ENCODE results near the gene NOXA1. TPM values are rescaled to one million over a fixed set of nuclear protein-coding genes. Genes with fewer than 3 reads are reported as not detected.
"Not testable (repeated sequence)": the region's sequence is repeated elsewhere in the genome, so short reads cannot be mapped to it uniquely, and the experiment has no call there.

NOXA1 gene
- total RNA-seq, 2 donors from 2014 or later: 2.0 to 2.7 TPM

DNA sequence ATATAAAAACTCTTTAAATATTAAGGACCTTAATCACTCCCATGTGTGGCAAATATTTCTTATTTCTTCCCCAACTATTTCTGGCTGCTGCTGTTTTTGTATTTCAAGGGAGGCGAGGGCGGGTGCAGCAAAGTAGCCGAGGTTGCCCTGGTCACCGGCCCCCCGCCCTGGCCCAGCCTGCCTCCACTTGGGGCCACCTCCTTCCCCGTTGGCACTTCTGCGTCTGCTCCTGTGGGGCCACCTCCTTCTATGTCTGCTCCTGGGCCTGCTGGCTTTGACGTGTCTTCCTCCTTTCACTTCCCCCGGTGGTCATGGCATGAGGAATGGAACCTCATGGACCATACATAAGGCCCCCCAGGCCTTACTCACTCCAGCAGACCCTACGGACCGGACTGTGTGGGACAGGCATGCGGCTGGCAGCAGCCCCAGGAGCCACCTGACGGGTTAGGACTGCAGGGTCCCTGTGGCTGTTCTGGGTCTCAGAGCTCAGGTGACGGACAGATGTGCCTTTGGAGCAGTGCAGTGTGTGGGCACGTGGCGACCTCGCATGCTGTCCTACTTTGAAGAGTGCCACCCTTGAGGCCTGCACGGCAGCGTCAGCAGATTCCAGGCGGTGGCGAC lies 23.8 kb downstream of the NOXA1 start:
- DNase-seq (ENCODE audit: low spot score): peak; percentile 77
- intact Hi-C loops (cut with DNase I): loop anchor here in 1 of 2 donors (1.0 to 5.0 kb wide), 2 partner anchors 39 to 395 kb away; partner anchors contain the start of gene ENTPD2

DNA sequence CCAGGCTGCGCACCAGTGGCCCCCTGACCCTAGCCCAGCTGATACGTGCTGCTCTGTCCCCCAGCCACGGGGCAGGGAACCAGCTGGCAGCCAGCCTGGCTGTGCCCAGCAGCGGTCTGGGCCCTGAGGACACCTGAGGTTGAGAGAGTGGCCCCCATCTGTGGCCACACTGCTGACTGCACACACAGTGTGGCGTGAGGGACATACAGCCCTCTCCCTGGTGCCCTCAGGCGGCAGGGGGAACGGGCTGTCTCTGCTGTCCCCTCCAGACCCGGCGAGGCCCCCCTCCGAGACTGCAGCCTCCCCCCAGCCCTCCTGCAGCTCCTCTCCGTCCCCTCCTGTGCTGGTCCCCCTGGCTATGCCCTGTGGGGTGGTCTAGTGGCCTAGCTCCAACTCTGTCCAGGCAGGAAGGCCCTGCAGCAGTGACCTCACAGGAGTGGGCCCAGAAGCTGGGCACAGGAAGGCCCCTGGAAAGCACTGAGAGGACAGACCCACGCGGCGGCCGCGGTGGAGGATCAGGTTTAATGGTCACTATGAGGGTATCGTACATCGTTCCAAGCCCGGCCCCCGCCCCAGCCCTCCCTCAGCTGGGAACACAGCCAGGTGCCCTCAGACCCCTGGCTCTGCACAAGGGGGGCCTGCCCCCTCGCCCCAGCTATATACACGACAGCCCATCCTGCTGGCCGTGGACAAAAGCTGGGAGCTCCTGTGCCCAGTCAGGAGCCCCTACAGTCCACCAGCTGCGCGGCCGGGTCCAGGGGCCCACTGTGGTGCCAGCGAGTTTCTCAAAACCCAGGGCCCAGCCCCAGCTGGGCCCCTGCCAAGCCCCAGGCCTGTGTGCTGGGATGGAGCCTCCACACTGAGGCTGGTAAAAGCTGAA lies 24.8 kb downstream of the NOXA1 start:
- DNase-seq (ENCODE audit: low spot score): peak; percentile 82

DNA sequence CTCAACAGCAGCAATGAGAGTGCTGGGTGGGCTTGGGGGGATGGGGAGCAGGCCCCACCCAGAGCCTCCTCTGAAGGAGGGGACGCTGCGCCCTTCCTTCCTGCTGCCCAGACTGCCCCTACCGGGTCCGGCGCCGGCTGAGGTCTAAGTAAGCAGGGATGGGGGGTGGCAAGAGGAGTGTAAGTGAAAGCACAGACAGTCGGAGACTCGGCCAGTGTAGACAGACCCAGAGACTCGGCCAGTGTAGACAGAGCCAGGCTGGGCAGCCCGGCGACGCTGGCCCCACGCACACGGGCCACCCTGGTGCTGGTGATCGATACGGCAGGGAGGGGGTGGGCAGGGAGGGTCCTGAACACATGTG lies 25.4 kb downstream of the NOXA1 start:
- DNase-seq (ENCODE audit: low spot score): peak; percentile 74
- intact Hi-C loops (cut with DNase I): loop anchor here in 1 of 2 donors (5.0 kb wide), 1 partner anchor 396 kb away; the partner anchor contains the start of gene ENTPD2

More for the DNA sequence above, 24.8 kb downstream of the NOXA1 start:
- intact Hi-C loops (cut with DNase I): loop anchor here in 1 of 2 donors (5.0 kb wide), 1 partner anchor 396 kb away; the partner anchor contains the start of gene ENTPD2

DNA sequence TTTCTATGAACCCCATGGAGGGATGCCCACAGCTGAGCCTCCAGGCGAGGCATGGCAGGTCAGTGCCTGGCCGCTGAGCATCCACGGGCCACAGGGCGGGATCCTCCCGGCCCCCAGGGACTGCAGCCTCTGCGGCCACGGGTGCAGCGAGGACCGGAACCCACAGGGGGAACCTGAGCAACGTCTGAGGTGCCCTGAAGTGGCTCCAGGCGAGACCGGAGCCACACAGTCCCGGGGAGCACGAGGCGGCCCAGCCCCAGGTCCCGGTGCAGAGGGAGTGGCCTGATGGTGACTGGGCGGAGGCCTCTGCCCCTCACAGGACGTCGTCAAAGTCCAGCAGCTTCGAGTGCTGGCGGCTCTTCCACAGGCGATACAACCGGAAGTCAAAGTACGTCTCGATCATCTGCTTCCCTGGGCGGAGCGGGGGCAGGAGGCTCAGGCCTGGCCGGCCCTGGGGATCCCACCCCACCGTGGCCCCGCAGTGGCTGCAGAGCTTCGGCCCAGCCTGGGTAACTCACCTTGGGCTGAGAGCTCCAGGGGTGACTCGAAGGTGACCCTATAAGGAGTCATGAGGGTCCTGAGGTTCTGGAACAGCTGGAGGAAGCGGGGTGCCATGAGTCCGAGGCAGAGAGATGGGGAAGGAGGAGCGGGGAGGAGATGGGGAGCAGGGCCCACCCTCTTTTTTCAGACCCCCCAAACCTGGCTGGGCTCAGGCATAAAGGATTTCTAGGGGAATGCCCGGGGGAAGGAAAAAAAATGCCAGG lies 26.1 kb downstream of the NOXA1 start:
- peak; percentile 71 for DNase-seq (ENCODE audit: low spot score)
- intact Hi-C loops (cut with DNase I): loop anchor here in 1 of 2 donors (5.0 kb wide), 1 partner anchor 397 kb away; the partner anchor contains the start of gene ENTPD2

DNA sequence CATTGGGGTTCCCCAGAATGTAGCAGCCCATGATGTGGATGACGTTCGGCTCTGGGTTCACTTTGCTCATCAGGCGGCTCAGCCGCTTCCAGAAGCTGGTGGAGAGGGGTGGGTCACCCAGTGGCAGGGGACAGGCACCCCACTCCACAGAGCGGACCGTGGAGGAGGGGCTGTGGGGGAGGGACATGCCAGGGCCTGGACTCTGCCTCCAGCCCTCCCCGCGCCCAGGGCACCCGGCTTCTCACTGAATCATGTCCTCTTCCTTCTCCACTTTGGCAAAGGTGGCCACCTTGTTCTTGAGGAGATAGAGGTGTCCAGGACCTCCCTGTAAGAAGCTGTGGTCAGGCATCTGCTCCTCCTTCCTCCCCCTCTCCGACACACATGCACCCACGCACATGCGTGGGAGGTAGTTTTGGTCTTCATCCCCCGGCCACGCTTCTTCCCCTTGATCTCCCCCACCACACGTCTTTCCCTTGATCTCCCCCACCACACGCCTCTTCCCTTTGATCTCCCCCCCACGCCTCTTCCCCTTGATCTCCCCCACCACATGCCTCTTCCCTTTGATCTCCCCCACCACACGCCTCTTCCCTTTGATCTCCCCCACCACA lies 26.8 kb downstream of the NOXA1 start:
- DNase-seq (ENCODE audit: low spot score): peak; percentile 64
- intact Hi-C loops (cut with DNase I): loop anchor here in 1 of 2 donors (5.0 kb wide), 1 partner anchor 398 kb away; the partner anchor contains the start of gene ENTPD2

DNA sequence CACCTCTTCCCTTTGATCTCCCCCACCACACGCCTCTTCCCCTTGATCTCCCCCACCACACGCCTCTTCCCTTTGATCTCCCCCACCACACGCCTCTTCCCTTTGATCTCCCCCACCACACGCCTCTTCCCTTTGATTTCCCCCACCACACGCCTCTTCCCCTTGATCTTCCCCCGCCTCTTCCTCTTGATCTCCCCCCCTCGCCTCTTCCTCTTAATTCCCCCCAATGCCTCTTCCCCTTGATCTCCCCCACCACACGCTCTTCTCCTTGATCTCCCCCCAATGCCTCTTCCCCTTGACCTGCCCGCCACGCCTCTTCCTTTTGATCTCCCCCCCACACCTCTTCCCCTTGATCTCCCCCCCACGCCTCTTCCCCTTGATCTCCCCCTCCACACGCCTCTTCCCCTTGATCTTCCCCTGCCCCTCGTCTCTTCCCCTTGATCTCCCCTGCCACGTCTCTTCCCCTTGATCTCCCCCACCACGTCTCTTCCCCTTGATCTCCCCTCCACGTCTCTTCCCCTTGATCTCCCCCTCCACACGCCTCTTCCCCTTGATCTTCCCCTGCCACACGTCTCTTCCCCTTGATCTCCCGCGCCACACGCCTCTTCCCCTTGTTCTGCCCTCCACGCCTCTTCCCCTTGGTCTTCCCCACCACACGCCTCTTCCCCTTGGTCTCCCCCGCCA lies 27.5 kb downstream of the NOXA1 start:
- intact Hi-C loops (cut with DNase I): not testable (repeated sequence)

DNA sequence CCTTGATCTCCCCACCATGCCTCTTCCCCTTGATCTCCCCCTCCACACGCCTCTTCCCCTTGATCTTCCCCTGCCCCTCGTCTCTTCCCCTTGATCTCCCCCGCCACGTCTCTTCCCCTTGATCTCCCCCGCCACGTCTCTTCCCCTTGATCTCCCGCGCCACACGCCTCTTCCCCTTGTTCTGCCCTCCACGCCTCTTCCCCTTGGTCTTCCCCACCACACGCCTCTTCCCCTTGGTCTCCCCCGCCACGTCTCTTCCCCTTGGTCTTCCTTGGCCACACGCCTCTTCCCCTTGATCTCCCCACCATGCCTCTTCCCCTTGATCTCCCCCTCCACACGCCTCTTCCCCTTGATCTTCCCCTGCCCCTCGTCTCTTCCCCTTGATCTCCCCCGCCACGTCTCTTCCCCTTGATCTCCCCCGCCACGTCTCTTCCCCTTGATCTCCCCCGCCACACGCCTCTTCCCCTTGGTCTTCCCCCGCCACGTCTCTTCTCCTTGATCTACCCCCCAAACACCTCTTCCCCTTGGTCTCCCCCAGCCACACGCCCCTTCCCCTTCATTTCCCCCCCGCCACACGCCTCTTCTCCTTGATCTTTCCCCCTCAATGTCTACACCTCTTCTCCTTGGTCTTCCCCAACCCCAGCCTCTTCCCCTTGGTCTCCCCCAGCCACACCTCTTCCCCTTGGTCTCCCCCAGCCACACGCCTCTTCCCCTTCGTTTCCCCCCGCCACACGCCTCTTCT lies 28.2 kb downstream of the NOXA1 start:
- peak; percentile 42 for DNase-seq (ENCODE audit: low spot score)
- intact Hi-C loops (cut with DNase I): not testable (repeated sequence)

More for the DNA sequence above, 27.5 kb downstream of the NOXA1 start:
- DNase-seq (ENCODE audit: low spot score): not testable (repeated sequence)

DNA sequence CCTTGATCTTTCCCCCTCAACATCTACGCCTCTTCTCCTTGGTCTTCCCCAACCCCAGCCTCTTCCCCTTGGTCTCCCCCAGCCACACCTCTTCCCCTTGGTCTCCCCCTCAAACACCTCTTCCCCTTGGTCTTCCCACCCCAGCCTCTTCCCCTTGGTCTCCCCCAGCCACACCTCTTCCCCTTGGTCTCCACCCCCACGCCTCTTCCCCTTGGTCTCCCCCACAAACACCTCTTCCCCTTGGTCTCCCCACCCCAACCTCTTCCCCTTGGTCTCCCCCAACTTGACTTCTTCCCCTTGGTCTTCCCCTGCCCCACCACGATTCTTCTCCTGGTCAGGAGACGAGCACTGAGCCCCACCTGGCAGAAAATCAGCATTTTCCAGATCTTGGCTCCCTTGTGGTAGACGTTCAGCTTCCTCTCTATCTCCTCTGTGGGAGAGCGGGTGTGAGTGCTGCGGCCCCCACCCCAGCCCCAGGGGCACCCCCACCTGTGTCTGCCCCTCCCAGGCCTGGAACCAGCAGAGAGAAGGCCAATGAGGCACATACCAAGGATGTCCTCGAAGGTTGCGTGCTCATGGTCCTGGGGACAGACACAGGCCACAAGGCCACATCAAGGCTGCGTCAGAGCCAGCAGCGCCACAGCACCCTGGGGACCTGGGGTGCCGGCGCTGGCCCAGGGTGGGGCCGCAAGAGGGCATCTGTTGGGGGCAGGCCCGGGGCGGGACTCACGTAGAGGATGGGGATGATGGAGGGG lies 29.0 kb downstream of the NOXA1 start:
- intact Hi-C loops (cut with DNase I): no loop called here
- peak; percentile 75 for DNase-seq (ENCODE audit: low spot score)

DNA sequence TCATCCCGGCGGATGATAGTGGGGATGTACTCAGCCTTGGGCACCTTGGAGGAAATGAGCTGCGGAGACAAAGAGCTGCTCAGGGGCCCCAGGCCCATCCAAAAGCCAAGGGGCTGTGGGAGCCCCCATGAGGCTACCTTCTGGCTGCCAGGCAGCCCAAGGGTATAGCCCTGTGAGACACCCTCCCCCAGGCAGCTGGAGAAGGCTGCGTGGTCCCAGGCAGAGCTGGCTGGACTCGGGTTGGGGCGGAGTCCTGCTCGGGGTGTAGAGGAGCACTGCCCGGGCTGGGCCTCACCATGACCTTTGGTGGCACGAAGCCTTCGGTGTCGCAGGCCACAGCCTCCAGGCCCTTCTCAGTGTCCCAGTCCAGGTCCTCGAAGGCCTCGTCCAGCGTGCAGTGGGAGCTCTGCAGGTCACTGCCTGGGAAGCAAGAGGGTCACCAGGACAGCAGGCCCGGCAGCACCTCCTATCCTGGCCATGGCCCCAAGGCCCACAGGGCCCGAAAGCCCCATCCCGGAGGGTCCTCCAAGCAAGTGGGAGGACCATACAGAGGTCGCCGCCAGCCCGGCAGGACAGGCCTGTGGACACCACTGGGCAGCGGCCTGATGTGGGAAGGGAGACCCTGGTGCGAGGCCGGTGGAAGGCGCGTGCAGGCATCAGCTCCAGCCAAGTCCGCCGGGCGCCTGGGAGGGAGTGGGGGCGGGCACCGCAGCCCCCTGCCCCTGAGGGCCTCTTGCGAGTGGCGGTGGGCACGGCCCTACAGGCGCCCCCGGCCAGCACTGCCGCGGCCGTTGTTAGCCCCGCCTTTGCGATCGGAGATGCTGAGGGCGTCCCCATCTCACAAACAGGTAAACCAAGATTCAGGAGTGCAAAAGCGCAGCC lies 29.8 kb downstream of the NOXA1 start:
- intact Hi-C loops (cut with DNase I): no loop called here
- peak; percentile 84 for DNase-seq (ENCODE audit: low spot score)

DNA sequence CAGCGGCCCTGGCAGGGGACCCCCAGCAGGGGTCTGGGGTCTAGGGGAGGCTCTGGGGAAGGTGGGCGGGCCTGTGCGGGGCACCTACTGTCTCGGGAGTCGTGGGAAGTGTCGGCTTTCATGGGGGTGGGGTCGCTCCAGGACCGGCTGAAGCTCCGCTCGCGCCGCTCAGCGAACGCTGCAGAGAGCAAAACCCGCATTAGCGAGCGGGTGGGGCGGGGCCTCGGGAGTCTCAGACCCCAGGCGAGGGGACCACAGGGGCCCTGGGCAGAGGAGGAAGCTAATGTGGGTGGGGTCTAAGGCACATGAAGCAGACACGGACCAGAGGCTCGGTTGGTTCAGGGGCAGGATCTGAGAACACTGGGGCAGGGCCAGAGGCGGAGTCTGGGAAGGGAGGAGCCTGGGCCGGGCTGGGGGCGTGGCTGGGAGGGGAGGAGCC lies 30.5 kb downstream of the NOXA1 start:
- DNase-seq (ENCODE audit: low spot score): peak; percentile 94
- intact Hi-C loops (cut with DNase I): no loop called here

DNA sequence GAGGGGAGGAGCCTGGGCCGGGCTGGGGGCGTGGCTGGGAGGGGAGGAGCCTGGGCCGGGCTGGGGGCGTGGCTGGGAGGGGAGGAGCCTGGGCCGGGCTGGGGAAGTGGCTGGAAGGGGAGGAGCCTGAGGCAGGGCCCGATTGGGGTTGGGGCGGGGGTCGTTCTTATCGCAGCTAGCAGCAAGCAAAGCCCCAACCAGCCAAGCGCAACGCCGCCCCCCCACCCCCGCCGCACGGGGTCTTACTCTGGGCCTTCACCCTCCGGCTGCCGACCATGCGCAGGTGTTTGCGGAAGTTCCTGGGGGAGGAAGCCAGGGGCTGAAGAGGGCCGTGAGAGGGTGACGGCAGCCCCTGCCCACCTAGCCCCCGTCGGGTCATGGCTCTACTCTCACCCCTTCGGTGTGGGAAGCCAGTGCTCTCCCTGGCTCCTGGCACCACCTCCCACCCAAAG lies 31.0 kb downstream of the NOXA1 start:
- peak; percentile 90 for DNase-seq (ENCODE audit: low spot score)
- intact Hi-C loops (cut with DNase I): no loop called here

DNA sequence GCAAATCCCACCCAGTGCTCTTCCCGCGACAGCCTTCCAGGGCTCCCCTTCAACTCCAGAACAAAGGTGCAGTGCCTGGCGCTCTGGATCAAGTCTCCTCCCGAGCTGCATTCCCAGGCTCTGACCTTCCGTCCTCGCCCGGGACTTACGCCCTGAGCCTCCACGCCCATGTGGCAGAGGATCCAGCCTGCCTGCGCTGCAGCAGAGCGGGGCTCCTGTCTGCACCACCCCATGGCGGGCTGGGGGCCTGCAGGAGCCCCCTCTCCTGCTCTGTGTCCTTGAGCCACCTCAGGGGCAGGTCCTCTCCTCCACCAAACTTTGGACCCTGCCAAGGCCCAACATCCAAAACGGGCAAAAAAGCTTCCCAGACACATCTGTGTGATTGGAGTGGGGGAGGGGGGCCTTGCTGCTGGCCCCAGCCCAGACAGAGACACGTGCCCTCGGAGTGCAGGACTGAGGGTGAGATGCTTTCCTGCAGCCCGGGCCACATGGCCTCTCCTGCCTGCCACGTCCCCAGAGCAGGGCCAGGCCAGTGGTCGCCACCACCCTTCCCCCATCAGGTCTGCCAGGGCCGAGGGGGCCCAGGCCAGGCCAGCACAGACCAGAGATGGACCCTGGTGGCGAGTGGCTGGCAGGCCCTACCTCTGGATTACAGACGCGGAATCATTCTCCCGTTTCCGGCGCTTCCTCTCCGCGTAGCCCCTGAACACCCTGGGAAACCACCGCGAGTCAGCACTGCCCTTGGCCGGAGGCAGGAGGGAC lies 31.6 kb downstream of the NOXA1 start:
- intact Hi-C loops (cut with DNase I): no loop called here
- DNase-seq (ENCODE audit: low spot score): peak; percentile 86

DNA sequence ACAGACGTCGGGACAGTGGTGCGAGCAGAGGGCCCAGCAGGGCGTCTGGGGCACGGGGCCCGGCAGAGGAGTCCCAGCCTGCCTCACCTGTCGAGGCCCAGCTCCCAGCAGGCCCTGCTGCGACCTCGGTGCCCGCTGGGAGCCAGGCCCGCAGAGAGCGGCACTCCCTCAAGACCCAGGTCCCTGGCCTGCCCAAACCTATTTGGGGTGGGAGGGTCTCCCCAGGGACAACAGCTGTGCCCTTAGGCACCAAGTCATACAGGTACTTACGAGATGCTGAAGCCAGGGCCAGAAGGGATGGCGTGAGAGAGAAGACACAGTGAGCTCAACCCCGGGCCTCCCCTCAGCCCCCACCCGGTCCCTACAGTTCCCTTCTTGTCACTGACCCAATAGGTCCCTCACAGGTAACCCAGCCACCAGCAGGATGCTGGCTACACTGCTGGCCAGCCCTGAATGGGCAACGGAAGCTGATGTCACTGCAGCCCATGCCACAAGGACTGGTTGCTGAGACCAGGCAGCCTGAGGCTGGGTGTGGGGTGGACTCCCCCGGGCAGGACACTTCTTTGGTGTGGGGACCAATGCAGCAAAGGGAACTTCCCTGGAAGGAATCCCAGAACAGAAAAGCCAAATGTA lies 32.3 kb downstream of the NOXA1 start:
- intact Hi-C loops (cut with DNase I): no loop called here
- DNase-seq (ENCODE audit: low spot score): peak; percentile 72

DNA sequence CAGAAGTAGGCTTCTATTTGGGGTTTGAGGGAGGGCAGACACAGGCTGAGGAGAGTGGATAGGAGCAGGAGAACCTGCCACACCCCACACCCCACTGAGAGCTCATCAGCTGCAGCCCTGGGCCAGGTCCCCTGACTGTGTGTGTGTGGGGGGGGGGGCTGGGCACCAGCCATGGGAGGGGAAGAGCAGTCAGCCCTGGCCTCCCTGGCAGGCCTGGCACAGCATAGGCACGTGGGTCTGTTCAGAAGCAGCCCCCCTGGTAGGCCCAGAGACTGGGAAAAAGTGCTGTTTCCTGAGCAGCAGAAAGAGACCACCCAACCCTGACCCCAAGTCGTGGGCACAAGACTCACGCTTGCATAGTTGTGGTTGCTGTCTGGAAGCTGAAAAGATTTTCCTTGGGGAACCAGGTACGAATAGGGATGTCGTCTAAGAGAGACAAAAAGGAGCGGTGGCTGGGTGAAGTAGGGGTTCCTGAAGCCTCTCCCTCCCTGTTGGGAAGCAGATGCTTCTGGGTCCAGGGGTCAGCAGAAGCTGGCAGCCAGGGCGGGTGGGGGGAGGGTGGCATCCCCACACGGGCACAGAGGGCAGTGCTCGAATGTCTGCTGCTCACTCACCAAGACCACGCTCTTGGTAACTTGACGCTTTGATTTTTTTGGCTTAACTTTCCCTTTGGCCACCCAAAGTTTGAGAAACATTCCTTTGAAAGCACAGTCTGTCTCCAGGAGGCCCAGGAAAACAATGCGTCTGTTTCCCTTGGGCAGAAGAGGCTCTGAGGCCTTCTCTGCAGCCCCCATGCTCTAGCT lies 33.1 kb downstream of the NOXA1 start:
- DNase-seq (ENCODE audit: low spot score): peak; percentile 58
- intact Hi-C loops (cut with DNase I): no loop called here

Data from posterior vena cava (tissue), 2 donors.